GM12878 (cell line): ENCODE results near the gene NDUFV2. TPM values are rescaled to one million over a fixed set of nuclear protein-coding genes. Genes with fewer than 3 reads are reported as not detected.

ENCODE experiments used
- ATF2 ChIP-seq: IDR thresholded peaks from 2 replicates; pipeline ENCODE4 v1.6.1; 2012; ENCODE audit warnings: low read length, inconsistent platforms
- DPF2 ChIP-seq: fragments of 450-650 bp; IDR thresholded peaks from 2 replicates; pipeline ENCODE4 v1.6.1; 2017; ENCODE audit warnings: mild to moderate bottlenecking
- HDAC6 ChIP-seq: fragments of 200-600 bp; sonication (generic); IDR thresholded peaks from one replicate; pipeline ENCODE4 v1.8.0; 2017; ENCODE audit warnings: antibody characterized with exemption; ENCODE audit not compliant: unreplicated experiment
- HSF1 ChIP-seq: fragments of 150-350 bp; IDR thresholded peaks from 2 replicates; pipeline ENCODE4 v1.6.1; 2014; ENCODE audit warnings: mild to moderate bottlenecking, low read depth, low read length
- JUNB ChIP-seq: IDR thresholded peaks from 2 replicates; pipeline ENCODE4 v1.6.1; 2016; ENCODE audit warnings: antibody characterized with exemption, mild to moderate bottlenecking
- KLF5 ChIP-seq: fragments of 450-650 bp; IDR thresholded peaks from 2 replicates; pipeline ENCODE4 v1.6.1; 2014; ENCODE audit warnings: mild to moderate bottlenecking; ENCODE audit not compliant: partially characterized antibody
- LARP7 ChIP-seq: fragments of 450-650 bp; IDR thresholded peaks from 2 replicates; pipeline ENCODE4 v1.6.1; 2017; ENCODE audit warnings: mild to moderate bottlenecking
- MXI1 ChIP-seq: fragments of 150-350 bp; IDR thresholded peaks from 2 replicates; pipeline ENCODE4 v1.6.1; 2011; ENCODE audit warnings: low read depth, mild to moderate bottlenecking, inconsistent platforms, low read length, improper control_type of control experiment
- NFXL1 ChIP-seq: fragments of 450-650 bp; IDR thresholded peaks from 2 replicates; pipeline ENCODE4 v1.6.1; 2017; ENCODE audit warnings: antibody characterized with exemption, mild to moderate bottlenecking, borderline replicate concordance
- PAX5 ChIP-seq: IDR thresholded peaks from 2 replicates; pipeline ENCODE4 v1.6.1; 2011; ENCODE audit warnings: low read depth, low read length, borderline replicate concordance
- POLR2A ChIP-seq: IDR thresholded peaks from 2 replicates; pipeline ENCODE4 v1.6.1; 2011; ENCODE audit warnings: low read depth, mild to moderate bottlenecking, low read length
- RB1 ChIP-seq: fragments of 450-650 bp; formaldehyde crosslinking; IDR thresholded peaks from 2 replicates; pipeline ENCODE4 v1.6.1; 2017; ENCODE audit warnings: mild to moderate bottlenecking, borderline replicate concordance
- RELA ChIP-seq: fragments of 450-650 bp; IDR thresholded peaks from 2 replicates; pipeline ENCODE4 v1.8.0; 2014; ENCODE audit warnings: borderline replicate concordance; ENCODE audit not compliant: partially characterized antibody
- SKIL ChIP-seq: fragments of 450-650 bp; IDR thresholded peaks from 2 replicates; pipeline ENCODE4 v1.6.1; 2017; ENCODE audit warnings: mild to moderate bottlenecking, low read depth, inconsistent platforms; ENCODE audit not compliant: poor library complexity, severe bottlenecking
- SREBF2 ChIP-seq: IDR thresholded peaks from 2 replicates; pipeline ENCODE4 v1.6.1; 2012; ENCODE audit warnings: mild to moderate bottlenecking, low read length
- TBL1XR1 ChIP-seq: IDR thresholded peaks from 2 replicates; pipeline ENCODE4 v1.6.1; 2012; ENCODE audit warnings: low read depth, low read length, improper control_type of control experiment
- TCF3 ChIP-seq: IDR thresholded peaks from 2 replicates; pipeline ENCODE4 v1.6.1; 2012; ENCODE audit warnings: low read depth, mild to moderate bottlenecking, low read length, borderline replicate concordance; ENCODE audit not compliant: insufficient read depth
- ZNF24 ChIP-seq: fragments of 450-650 bp; IDR thresholded peaks from 2 replicates; pipeline ENCODE4 v1.6.1; 2017; ENCODE audit warnings: antibody characterized with exemption, mild to moderate bottlenecking
- ZNF592 ChIP-seq: fragments of 450-650 bp; IDR thresholded peaks from 2 replicates; pipeline ENCODE4 v1.6.1; 2017; ENCODE audit warnings: mild to moderate bottlenecking, moderate library complexity
- polyA plus RNA-seq, 11 experiments: library from polyadenylated mRNA; depleted of rRNA in 4 of 11; unstranded in 6 of 11; stranded (reverse) in 5 of 11; fragments of >200 nt; fragmentation: Nextera tagmentation in 4 of 11; fragmentation: Illumina TruSeq in 1 of 11; extraction: Ambion mirVana in 4 of 11; extraction: Trizol in 1 of 11; gene quantifications; 1 replicate in 1 of 11; 2 replicates in 10 of 11; pipeline versions ENCODE4 v1.2.1 to v1.2.3, GENCODE V29; 2011 to 2016; ENCODE audit warnings: inconsistent platforms in 2 of 11, missing spikeins in 2 of 11, low read depth in 1 of 11
- total RNA-seq, 4 experiments: library from RNA; depleted of rRNA in 3 of 4; stranded (reverse); fragments of >200 nt in 3 of 4; fragmentation: Illumina TruSeq in 1 of 4; extraction: Trizol in 1 of 4; gene quantifications; 2 replicates each; pipeline versions ENCODE4 v1.2.1 to v1.2.3, GENCODE V29; 2013 to 2021

Gene NDUFV2
- total and polyA plus RNA-seq, 10 of the 15 experiments (the other 5 are each of a cell fraction or from before 2014, with no cell fraction given) = 236 to 590 (median 321) TPM

GRCh38 chr18:9066358-9066757 is 36.1 kb upstream of the NDUFV2 start (continued):
- TF ChIP-seq KLF5 = no peak
- no peak for TF ChIP-seq DPF2
- no peak for TF ChIP-seq LARP7
- no peak for TF ChIP-seq ZNF24
- 0 out of 2 replicates have a peak, but pooled peaks have one; percentile 33 for TF ChIP-seq TCF3
- no peak for TF ChIP-seq MXI1
- no peak for TF ChIP-seq ATF2
- TF ChIP-seq PAX5 = no peak
- no peak for TF ChIP-seq HSF1
- no peak for TF ChIP-seq ZNF592
- TF ChIP-seq RB1 = no peak
- TF ChIP-seq TBL1XR1 = no peak
- no peak for TF ChIP-seq NFXL1
- no peak for TF ChIP-seq SKIL
- TF ChIP-seq JUNB = no peak
- no peak for TF ChIP-seq HDAC6
- no peak for TF ChIP-seq SREBF2
- no peak for TF ChIP-seq RELA
- TF ChIP-seq POLR2A = peak; percentile 4; the same call in 1 of the 2 replicates
